GM12801 (cell line): ENCODE measurements around the gene C1QTNF4.

Experiments
- TF ChIP-seq, protein P1 (sequence below): IDR thresholded peaks from one replicate; pipeline ENCODE4 v1.5.1; 2011; ENCODE audit warnings: control low read depth; ENCODE audit not compliant: insufficient read length; ENCODE audit errors: extremely low read depth

C1QTNF4 gene

DNA sequence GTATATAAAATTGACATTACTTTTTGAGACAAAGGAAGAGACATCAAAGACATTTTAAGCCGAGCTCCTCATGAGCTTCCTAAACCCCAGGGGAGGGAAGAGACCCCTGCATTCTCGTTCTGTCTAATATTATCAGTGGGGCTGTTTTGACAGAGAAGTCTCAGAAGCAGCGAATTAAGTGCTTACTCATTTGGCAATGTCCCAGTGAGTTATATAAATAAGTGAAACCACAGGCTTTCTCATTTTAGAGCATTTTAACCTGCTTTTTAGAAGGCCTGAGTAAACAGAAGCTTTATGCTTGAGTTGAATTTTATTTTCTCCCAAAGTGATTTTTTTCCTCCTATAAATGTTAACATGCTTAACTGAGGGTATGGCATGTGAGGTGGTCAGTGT lies 23.2 kb upstream of the C1QTNF4 start:
- TF ChIP-seq, protein P1, sequence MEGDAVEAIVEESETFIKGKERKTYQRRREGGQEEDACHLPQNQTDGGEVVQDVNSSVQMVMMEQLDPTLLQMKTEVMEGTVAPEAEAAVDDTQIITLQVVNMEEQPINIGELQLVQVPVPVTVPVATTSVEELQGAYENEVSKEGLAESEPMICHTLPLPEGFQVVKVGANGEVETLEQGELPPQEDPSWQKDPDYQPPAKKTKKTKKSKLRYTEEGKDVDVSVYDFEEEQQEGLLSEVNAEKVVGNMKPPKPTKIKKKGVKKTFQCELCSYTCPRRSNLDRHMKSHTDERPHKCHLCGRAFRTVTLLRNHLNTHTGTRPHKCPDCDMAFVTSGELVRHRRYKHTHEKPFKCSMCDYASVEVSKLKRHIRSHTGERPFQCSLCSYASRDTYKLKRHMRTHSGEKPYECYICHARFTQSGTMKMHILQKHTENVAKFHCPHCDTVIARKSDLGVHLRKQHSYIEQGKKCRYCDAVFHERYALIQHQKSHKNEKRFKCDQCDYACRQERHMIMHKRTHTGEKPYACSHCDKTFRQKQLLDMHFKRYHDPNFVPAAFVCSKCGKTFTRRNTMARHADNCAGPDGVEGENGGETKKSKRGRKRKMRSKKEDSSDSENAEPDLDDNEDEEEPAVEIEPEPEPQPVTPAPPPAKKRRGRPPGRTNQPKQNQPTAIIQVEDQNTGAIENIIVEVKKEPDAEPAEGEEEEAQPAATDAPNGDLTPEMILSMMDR: no peak

DNA sequence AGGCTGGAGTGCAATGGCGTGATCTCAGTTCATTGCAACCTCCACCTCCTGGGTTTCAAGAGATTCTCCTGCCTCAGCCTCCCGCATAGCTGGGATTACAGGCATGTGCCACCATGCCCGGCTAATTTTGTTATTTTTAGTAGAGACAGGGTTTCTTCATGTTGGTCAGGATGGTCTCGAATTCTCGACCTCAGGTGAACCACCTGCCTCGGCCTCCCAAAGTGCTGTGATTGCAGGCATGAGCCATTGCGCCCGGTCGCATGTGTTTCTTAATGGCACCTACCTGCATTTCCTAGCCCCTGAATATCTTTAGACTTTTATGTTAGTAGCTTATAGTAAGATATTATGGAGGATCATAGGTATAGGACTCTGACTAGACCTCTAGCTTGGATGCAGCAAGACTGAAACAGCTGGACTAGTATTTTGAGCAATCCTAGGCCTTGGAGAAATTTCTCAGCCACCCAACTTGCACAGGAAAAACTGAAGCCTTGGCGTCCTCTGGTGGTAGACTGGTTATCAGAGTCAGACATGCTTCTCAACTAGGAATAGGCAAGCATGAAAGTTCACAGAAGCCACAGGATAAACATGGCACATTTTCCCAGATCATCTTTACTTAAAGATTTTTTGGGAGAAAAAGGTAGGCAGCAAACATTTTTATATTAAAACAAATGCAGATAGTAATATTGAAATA lies 22.7 kb upstream of the C1QTNF4 start:
- TF ChIP-seq, protein P1: no peak

DNA sequence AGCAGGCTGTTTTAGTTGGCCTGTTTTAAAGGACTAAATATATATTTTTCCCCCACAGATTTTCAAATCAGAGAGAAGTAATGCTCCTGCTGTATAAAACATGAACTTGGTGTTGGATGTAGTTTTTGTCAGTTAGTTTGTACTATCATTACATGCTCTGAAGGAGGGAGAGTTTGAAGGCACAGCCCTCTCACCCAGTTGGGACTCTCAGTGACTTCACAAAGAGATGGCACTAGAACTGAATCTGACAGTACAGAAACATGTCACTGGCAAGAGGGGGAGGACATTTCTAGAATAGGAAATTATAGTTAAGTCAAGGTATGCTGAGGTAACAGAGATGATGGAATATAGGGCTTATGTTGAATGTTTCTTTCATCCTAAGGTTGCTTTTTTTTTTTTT lies 21.0 kb upstream of the C1QTNF4 start:
- TF ChIP-seq, protein P1: no peak

DNA sequence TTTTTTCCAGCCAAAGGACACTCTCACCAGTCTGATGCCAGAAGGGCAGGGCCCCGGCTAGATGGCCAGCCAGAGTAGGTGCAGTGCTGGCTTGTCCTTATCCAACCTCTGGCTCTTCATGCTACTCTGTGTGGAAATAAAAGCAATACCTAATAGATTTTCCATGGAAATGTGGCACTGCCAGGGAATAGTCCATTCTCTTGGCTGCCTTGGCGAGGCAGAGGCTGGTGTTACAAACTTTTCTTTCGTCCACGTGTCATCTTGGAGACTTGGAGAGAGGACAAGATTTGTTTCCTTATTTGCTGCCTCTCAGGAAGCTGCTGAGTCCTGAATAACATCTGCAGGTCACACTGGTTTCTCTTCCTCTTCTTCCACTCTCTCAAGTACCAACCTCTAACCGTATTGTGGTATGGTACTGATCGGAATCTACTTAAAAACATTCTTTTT lies 17.2 kb upstream of the C1QTNF4 start:
- TF ChIP-seq, protein P1: no peak

DNA sequence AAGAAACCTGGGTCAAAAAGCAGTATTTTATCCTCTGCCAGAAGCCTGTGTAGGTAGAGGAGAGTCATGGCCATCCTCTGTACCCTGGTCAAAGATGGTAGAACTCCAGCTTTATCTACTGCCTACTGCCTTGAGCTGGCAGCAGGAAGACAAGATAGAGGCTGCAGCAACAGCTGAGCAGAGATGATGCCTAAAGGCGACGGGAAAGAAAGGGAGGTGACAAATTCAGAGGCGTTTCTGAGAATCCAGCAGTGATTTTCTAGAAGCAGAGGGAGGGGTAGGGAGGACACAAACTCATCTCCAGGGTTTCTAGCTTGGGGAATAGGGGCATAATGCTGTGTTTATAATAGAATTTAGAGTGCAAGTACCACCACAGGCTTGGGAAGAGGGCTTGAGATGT lies 15.5 kb upstream of the C1QTNF4 start:
- TF ChIP-seq, protein P1: no peak

DNA sequence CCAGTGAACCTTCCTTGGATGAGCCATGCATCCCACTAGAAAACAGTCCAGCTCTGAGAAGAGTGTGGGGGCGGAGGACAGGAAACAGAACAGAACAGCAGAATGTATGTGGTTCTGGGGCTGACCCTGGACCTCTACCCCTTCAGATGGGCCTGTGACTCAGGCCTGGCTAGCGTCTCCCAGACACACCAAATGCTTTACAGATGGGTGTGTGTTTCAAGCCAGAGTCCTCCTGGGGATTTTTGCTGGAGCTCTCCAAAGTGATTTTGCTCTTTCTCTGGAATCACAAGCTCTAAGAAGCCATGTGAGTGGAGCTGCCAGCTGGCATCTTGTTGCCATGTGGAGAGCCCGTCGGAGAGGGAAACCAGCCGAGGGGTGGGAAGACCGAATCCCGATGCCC lies 13.2 kb upstream of the C1QTNF4 start:
- TF ChIP-seq, protein P1: no peak

DNA sequence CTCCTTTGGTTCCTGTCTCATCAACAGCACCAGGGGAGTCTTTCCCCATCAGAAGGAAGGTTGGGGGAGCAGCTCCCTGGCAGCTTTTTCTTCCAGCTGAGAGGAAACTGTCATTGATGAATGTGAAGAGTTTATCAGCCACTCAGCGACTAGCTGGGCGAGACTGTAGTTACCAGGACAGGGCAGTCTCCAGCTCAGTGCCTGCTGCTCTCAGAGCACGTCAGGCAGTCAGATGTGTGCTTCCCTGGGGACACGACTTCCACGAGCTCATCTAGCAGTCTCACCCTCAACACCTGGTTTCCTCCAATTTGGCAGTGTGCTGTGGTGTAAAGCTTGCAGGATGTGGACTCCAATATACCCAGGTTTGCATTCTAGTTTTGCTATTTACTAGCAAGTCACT lies 12.5 kb upstream of the C1QTNF4 start:
- TF ChIP-seq, protein P1: no peak

DNA sequence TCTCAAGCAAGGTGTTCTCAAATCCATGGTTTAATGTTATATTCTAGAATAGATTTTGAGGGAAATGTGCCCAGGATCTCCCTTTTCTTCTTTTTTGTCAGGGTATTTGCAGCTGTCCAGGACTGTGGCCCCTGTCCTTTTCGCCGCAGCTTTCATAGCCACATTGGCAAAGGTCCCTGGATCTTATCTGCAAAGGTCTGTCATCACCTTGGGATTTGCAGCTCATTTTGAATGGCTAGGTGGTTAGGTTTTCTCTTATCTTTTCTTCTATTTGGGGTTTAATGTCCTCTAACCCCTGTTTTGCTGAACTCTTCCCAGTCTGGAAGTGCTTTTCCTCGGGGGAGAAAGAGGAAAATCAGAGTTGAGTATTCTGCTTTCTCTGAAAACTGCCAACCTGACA lies 11.7 kb upstream of the C1QTNF4 start:
- TF ChIP-seq, protein P1: no peak
